Endometrial microvascular endothelial cells (primary cell): Measurements from ENCODE around the gene IFNA4. TPM values are rescaled to one million over a fixed set of nuclear protein-coding genes. Genes with fewer than 3 reads are reported as not detected.
"Not testable (repeated sequence)": the region's sequence is repeated elsewhere in the genome, so short reads cannot be mapped to it uniquely, and the experiment has no call there.

Source experiments
- in situ Hi-C: cut with HindIII; loops from 2 replicates; pipeline ENCODE4 v1.10.0; 2017; ENCODE audit warnings: low sequenced_read_pairs, low pct_unique_long_range_greater_than_20kb; ENCODE audit errors: inconsistent ontology term
- total RNA-seq: library from RNA; depleted of rRNA; stranded (reverse); fragments of >200 nt; gene quantifications from one replicate; pipeline ENCODE4 v1.2.3, GENCODE V29; 2015; ENCODE audit errors: inconsistent ontology term

Gene IFNA4
- total RNA-seq, 1 donor from 2014 or later = not detected

DNA sequence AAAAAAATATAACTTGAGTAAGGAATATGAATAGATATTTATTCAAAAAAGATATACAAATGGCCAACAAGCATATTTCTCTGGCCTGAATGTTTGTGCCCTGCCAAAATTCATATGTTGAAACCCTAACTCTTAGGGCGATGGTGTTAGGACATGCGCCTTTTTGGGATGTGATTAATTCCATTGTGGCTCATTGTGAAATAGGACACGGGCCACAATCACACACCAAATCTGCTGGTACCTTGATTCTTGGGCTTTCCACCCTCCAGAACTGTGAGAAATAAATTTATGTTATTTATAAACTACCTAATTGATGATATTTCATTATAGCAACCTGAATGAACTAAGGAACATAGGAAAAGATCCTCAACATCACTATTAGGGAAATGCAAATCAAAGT, 15.2 kb downstream of the IFNA4 start:
- in situ Hi-C loops = no loop called here

DNA sequence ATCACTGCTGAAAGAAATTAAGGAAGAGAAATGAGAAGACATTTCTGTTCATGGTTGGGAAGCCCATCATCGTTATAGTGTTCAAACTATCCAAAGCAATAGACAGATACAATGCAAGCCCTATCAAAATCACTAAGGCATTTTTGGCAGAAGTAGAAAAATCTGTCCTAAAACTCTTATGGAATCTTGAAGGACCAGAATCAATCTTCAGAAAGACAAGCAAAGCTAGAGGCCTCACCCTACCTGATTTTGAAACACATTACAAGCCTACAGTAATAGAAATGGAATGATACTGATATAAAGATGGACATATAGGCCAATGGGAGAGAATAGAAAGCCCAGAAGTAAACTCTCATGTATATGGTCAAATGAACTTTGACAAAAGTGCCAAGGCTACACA, 16.0 kb downstream of the IFNA4 start:
- in situ Hi-C loops = no loop called here

DNA sequence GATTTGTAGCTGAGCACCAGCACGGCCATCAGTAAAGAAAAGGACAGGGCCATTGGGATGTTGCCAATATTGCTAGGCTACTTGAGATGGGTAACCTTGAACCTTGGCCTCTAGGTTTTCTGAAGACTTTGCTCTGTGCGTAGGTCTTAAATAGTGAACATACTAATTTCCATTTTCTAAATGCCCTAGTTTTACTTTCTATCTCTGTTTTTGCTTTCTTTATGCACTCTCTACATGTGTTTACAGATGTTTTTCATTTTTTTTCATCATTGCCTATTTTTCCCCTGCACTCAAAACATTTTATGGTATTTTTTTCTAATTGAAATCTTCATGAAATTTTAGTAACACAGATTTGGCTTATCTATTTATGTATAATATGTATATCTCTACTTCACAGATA, 20.8 kb downstream of the IFNA4 start, which contains the start of gene IFNA21:
Gene IFNA21 (minus strand): TSS at position 101 of the 400 bp plus-strand sequence. CDS start 48 bp downstream, at position 53.
- in situ Hi-C loops = not testable (repeated sequence)

DNA sequence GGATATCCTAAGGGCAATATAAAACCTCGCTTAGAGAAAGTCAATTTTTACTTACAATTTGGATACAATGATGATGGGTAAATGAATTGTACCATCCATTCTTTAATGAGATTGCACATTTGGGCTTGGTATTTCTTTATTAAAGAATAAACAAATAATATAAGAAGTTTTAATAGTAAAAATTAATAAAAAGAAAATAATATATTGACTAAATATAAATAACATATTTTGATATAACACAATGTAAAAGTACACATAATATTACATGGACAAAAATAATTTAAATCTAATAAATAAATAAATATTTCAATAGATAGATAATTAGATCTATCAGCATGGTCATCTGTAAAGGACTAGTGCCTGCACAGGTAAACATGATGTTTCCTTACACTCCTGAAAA, 21.9 kb downstream of the IFNA4 start:
- in situ Hi-C loops = no loop called here

DNA sequence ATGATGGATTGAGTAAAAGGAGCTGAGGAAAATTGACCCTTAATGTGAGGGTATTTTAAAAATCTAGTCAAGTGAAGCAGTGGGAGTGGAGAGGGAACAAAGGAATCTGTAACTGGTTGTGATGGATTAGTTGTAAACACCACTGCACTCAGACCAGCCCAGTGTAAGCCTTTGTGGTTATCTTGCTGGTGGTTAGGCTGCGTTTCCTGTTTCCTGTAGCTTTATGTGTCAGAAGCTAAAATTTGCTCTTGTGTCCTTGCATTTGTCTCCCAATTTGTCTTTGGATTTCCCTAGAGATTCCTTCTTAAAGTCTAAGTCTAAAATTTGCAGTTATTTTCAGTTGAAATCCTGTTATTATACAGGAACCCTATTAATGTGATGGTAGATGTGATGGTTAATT, 27.2 kb downstream of the IFNA4 start:
- in situ Hi-C loops = no loop called here

DNA sequence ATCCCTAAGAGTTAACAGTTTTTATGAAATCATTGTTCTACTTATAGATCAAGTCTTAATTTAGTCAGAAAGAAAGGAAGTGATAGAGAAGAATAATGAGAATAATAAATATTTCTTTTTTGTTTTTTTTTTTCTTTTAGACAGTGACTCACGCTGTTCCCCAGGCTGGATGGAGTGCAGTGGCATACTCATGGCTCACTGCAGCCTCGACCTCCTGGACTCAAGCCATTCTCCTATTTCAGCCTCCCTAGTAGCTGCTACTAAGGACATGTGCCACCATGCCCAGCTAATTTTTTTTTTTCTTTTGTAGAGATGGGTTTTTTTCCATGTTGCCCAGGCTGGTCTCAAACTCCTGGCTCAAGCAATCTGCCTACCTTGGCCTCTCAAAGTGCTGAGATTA, 31.9 kb downstream of the IFNA4 start:
- in situ Hi-C loops = no loop called here

DNA sequence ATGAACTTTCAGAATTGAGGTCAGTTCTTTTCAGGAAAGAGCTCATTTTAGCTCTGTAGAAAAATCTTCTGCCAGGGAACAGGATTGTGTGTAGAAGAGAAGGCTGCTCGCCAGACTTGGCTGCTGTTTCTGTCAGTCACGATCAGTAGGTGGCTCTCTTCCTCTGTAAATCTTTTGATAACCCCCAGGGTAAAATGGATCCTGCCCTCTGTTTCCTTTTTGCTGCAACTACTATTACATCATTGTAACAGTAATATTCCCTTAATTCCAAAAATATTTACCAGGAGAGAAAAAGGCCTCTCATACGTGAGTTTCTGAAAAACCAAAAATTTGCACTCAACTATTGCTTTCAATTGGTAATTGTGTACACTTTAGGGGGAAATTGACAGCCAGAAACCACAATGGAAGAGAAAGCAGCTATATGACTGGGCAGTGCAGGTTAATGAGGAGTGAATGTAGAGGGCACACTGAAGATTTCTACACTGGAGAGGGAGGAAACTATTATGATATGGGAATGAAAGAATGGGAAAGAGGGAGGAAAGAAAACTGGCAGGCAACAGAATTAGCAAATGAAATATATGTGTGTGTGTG, 33.3 kb downstream of the IFNA4 start:
- in situ Hi-C loops = no loop called here

DNA sequence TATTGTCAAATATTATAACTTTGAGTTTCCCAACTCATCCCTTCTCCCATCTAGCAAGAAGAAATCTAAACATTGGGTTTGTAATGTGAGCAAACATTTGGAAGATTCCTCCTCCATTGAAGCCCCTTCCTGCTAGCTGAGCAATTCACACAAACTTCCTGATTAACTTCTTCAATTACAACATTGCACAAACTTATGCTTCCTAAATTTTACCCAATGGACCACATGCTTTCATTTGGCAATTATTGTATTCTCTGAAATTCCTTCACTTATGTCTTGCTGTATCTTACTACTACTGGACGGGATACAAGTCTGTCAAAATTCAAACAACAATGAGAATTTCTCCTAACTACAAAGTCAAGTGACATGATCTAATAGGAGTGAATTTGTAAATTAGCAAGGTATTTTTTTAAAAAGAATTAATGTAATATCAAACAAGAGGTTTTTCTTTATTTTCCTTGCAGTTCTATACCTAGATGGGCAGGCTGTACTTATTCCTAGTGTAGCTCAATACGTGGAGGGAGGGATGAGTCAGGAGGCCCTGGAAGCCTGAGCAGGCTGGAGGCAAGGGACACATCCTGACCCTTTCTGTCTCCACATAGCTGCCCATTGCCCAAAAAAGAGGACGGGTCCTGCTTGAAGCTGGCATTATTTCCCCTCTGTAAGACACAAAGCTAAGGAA, 33.9 kb downstream of the IFNA4 start:
- in situ Hi-C loops = no loop called here

DNA sequence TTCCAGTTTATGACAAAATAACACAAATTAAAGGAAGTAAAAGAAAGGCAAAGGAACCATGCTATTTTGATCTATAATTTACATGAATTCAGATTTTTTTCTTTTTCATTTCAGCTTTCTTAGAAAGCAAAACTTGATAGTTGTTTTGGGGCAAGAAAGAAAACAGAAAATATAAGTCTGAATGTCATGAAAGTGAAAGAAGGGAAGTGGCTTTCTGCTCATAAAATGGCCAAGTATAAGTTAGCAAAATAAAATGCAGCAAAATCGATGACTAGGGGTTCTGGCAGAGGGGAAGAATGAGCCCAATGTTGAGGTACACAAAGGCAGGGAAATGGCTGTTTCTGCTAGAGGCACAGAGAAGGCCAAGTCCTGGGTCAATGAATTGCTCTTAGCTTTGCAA, 42.8 kb downstream of the IFNA4 start:
- in situ Hi-C loops = no loop called here

DNA sequence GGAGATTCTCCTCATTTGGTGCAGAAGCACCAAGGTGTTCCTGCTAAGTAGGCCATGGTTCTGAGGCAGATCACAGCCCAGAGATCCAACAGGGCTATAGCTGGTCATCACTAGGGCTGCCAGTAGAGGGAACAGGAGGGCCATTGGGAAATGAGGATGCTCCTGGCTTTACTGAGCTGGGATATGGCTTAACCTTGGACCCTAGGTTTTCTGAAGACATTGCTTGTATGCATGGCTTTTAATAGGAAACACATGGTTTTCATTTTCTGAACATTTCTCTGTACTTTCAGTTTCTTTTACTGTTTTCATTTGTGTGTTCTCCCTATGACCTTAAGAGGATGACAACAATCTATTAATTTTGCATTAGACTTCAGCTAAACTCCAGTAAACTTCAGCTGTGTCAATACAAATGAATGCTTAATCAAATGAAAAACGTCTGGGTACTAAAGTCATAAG, 45.9 kb downstream of the IFNA4 start, which contains the start of gene IFNW1:
Gene IFNW1 (minus strand): TSS at position 406 of the 456 bp plus-strand sequence. CDS start 262 bp downstream, at position 144.
- in situ Hi-C loops = no loop called here

DNA sequence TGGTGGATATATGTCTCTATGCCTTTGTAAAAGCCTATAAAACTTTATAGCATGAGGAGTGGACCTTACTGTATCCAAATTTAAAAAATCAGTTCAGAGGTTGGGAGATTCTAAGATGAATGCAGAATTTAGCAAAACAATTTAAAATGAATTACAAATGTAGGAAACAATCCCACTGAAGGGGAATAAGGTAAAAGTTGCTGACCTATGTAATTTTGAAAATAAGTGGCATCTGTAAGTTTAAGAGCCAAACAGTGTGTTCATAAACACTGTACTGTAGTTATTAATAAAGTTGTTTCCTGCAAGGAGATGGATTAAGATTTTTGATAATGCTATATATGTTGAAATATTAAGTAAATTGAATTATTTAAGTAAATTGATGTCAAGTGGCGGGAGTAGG, 50.4 kb downstream of the IFNA4 start:
- in situ Hi-C loops = no loop called here

Other genes with a start within 250 kb of the IFNA4 start
- 2.0 TPM for gene HACD4, start 155.9 kb downstream of the IFNA4 start, total RNA-seq
- gene IFNB1, start 109.6 kb downstream of the IFNA4 start, total RNA-seq = not detected
- not detected for gene IFNW1, start 45.8 kb downstream of the IFNA4 start, total RNA-seq
- gene IFNA21, start 20.9 kb downstream of the IFNA4 start, total RNA-seq = not detected
- not detected for gene IFNA7, start 14.6 kb upstream of the IFNA4 start, total RNA-seq
- not detected for gene IFNA10, start 19.6 kb upstream of the IFNA4 start, total RNA-seq
- gene IFNA16, start 29.7 kb upstream of the IFNA4 start, total RNA-seq = not detected
- gene IFNA17, start 40.6 kb upstream of the IFNA4 start, total RNA-seq = not detected
- gene IFNA14, start 52.4 kb upstream of the IFNA4 start, total RNA-seq = not detected
- not detected for gene IFNA5, start 117.7 kb upstream of the IFNA4 start, total RNA-seq
- gene KLHL9, start 147.8 kb upstream of the IFNA4 start, total RNA-seq = 35.3 TPM
- not detected for gene IFNA6, start 163.3 kb upstream of the IFNA4 start, total RNA-seq
- not detected for gene IFNA13, start 180.5 kb upstream of the IFNA4 start, total RNA-seq
- gene IFNA2, start 197.8 kb upstream of the IFNA4 start, total RNA-seq = not detected
- gene IFNA8, start 221.5 kb upstream of the IFNA4 start, total RNA-seq = not detected